HepG2 (cell line): Measurements from ENCODE around the gene TCF23. TPM values are rescaled to one million over a fixed set of nuclear protein-coding genes. Genes with fewer than 3 reads are reported as not detected.
A peak's percentile ranks its signal among the peaks of the same experiment; 100 is the strongest.

ENCODE experiments used
- ATAC-seq: fragments of 200-7000 bp; cut with Tn5 transposase; 3 replicates; pipeline ENCODE4 v1.9.1; 2020; ENCODE audit warnings: mild to moderate bottlenecking, moderate library complexity
- BruUV-seq: library from RNA; stranded (reverse); fragments of 400-500 nt; replicated peaks from 2 replicates; lab custom pipeline; 2021; lab: Mats Ljungman, UMichigan
- CTCF ChIA-PET: fragments of 300-600 bp; formaldehyde crosslinking; extraction: SDS; loops from one replicate; lab custom pipeline; 2021; ENCODE audit warnings: low total read pairs, inconsistent platforms, low intra/inter-chr PET ratio; lab: Yijun Ruan, JAX
- POLR2A ChIA-PET: fragments of 350-600 bp; sonication (Branson Sonifier 250); formaldehyde crosslinking; loops from one replicate; lab custom pipeline; 2020; ENCODE audit warnings: antibody characterized with exemption, inconsistent platforms; lab: Yijun Ruan, JAX
- DNase-seq: peaks from one replicate; pipeline ENCODE4 v3.0.0-alpha.2; 2015; ENCODE audit warnings: low spot score
- FAIRE-seq: peaks from 3 replicates; lab custom pipeline; 2011; peaks lifted over from hg19 to GRCh38; lab: Jason Lieb, UNC
- H2AFZ ChIP-seq: one replicate; pipeline ENCODE4 v1.6.1; 2011; ENCODE audit warnings: low read length, inconsistent platforms
- H3K27ac ChIP-seq: fragments of 300-600 bp; 3 replicates; pipeline ENCODE4 v1.8.0; 2011; ENCODE audit warnings: mixed run types, mild to moderate bottlenecking, mixed read lengths, low read length, inconsistent platforms; ENCODE audit not compliant: insufficient read depth; ENCODE audit errors: extremely low read length
- H3K27me3 ChIP-seq, 2 experiments: fragments of 200-600 bp in 1 of 2; 2 replicates in 1 of 2; 3 replicates in 1 of 2; pipeline versions ENCODE4 v1.6.0 to v1.8.0; 2011; ENCODE audit warnings: low read length in 2 of 2, mild to moderate bottlenecking in 2 of 2, moderate library complexity in 2 of 2, inconsistent platforms in 1 of 2; ENCODE audit not compliant: insufficient read depth in 2 of 2, control insufficient read depth in 1 of 2
- H3K36me3 ChIP-seq, 2 experiments: fragments of 200-600 bp in 1 of 2; replicated peaks in 1 of 2; 2 replicates in 1 of 2; 3 replicates in 1 of 2; pipeline versions ENCODE4 v1.5.1 to v1.8.0; 2011; ENCODE audit warnings: low read length in 2 of 2, inconsistent platforms in 1 of 2; ENCODE audit not compliant: insufficient read depth in 2 of 2, control insufficient read depth in 1 of 2
- H3K4me1 ChIP-seq: 2 replicates; pipeline ENCODE4 v1.5.1; 2012; ENCODE audit warnings: low read length, inconsistent platforms; ENCODE audit not compliant: insufficient read depth
- H3K4me2 ChIP-seq: 2 replicates; pipeline ENCODE4 v1.6.0; 2011; ENCODE audit warnings: low read depth, low read length, inconsistent platforms
- H3K4me3 ChIP-seq, 3 experiments: fragments of 200-600 bp in 1 of 3; sonication (generic), shearing (Covaris generic) in 1 of 3; replicated peaks in 1 of 3; 2 replicates each; pipeline ENCODE4 v1.5.1; 2011 to 2016; ENCODE audit warnings: low read length in 3 of 3, inconsistent platforms in 2 of 3, low read depth in 2 of 3, mild to moderate bottlenecking in 2 of 3, control low read depth in 1 of 3, mixed read lengths in 1 of 3; ENCODE audit not compliant: insufficient read depth in 1 of 3
- H3K79me2 ChIP-seq: one replicate; pipeline ENCODE4 v1.6.1; 2011; ENCODE audit warnings: low read length, inconsistent platforms; ENCODE audit not compliant: insufficient read depth
- H3K9ac ChIP-seq: 2 replicates; pipeline ENCODE4 v1.6.0; 2011; ENCODE audit warnings: mild to moderate bottlenecking, low read depth, low read length, inconsistent platforms; ENCODE audit not compliant: insufficient read depth
- H3K9me3 ChIP-seq: 2 replicates; pipeline ENCODE4 v1.5.1; 2012; ENCODE audit warnings: mild to moderate bottlenecking, low read length
- H4K20me1 ChIP-seq: 2 replicates; pipeline ENCODE4 v1.6.0; 2011; ENCODE audit warnings: inconsistent platforms, mild to moderate bottlenecking, low read length, moderate library complexity; ENCODE audit not compliant: insufficient read depth
- AGO2 ChIP-seq: fragments of 200-400 bp; formaldehyde crosslinking; optimal IDR thresholded peaks from 2 replicates; pipeline ENCODE3; 2017; ENCODE audit warnings: mild to moderate bottlenecking, low read depth, low read length, moderate library complexity
- PAF1 ChIP-seq: IDR thresholded peaks from 2 replicates; pipeline ENCODE4 v1.6.1; 2016; ENCODE audit warnings: missing genetic modification reagents, missing compliant biosample characterization
- RXRA ChIP-seq: sonication (generic); formaldehyde crosslinking; IDR thresholded peaks from 2 replicates; pipeline ENCODE4 v1.5.1; 2020; ENCODE audit warnings: missing genetic modification reagents
- ZBTB7A ChIP-seq: sonication (generic); formaldehyde crosslinking; IDR thresholded peaks from 2 replicates; pipeline ENCODE4 v1.8.0; 2022; ENCODE audit warnings: mild to moderate bottlenecking, missing genetic modification reagents
- ZFX ChIP-seq: sonication (generic); formaldehyde crosslinking; IDR thresholded peaks from 2 replicates; pipeline ENCODE4 v1.4.0; 2020; ENCODE audit warnings: mild to moderate bottlenecking, low read depth, missing genetic modification reagents, moderate library complexity
- ZNF737 ChIP-seq: sonication (generic); formaldehyde crosslinking; IDR thresholded peaks from 2 replicates; pipeline ENCODE4 v1.5.0; 2020; ENCODE audit warnings: missing genetic modification reagents, mild to moderate bottlenecking, borderline replicate concordance
- WGBS: methylation state at CpG from one replicate; pipeline ENCODE4 v1.1.6; 2017; ENCODE audit warnings: low lambda C conversion rate; 5-methylcytosine and 5-hydroxymethylcytosine counted together
- in situ Hi-C: cut with HindIII; loops from 2 replicates; pipeline ENCODE4 v1.10.0; 2017; ENCODE audit warnings: low pct_unique_long_range_greater_than_20kb; ENCODE audit not compliant: extremely low pct_ligation_motif_present
- intact Hi-C: fragments of 100-400 bp; cut with micrococcal nuclease; formaldehyde crosslinking; loops from one replicate; pipeline ENCODE4 v1.10.0; 2022; ENCODE audit not compliant: unreplicated experiment
- polyA plus RNA-seq, 8 experiments: library from polyadenylated mRNA; depleted of rRNA in 3 of 8; stranded (reverse) in 7 of 8; unstranded in 1 of 8; fragments of >200 nt; fragmentation: Illumina TruSeq in 4 of 8; extraction: Trizol in 4 of 8; gene quantifications; 2 replicates each; pipeline versions ENCODE4 v1.2.1 to v1.2.3, GENCODE V29; 2011 to 2016; ENCODE audit warnings: low read depth in 4 of 8, missing spikeins in 1 of 8, mixed read lengths in 1 of 8; ENCODE audit not compliant: insufficient read depth in 1 of 8
- total RNA-seq, 5 experiments: library from RNA; depleted of rRNA; stranded (reverse); fragments of >200 nt; fragmentation: Illumina TruSeq; extraction: Trizol; gene quantifications; 2 replicates each; pipeline ENCODE4 v1.2.3, GENCODE V29; 2016; ENCODE audit warnings: low read depth in 1 of 5
- TF ChIP-seq, protein P1 (sequence below): sonication (generic); formaldehyde crosslinking; IDR thresholded peaks from 2 replicates; pipeline ENCODE4 v1.5.1; 2020; ENCODE audit warnings: mild to moderate bottlenecking, missing genetic modification reagents, moderate library complexity
- TF ChIP-seq, protein P2 (sequence below): sonication (generic); formaldehyde crosslinking; IDR thresholded peaks from 2 replicates; pipeline ENCODE4 v1.4.0; 2020; ENCODE audit warnings: missing genetic modification reagents

TCF23 gene
- total and polyA plus RNA-seq, 2 of the 13 experiments (the other 11 are each of a cell fraction or from before 2014, with no cell fraction given), result 0.02 to 1.4 TPM

GRCh38 chr2:27099334-27099955, 49.4 kb upstream of the TCF23 start:
- no TSS peak for BruUV-seq

More at GRCh38 chr2:27099334-27099955, 49.4 kb upstream of the TCF23 start:
- TF ChIP-seq, protein P1, sequence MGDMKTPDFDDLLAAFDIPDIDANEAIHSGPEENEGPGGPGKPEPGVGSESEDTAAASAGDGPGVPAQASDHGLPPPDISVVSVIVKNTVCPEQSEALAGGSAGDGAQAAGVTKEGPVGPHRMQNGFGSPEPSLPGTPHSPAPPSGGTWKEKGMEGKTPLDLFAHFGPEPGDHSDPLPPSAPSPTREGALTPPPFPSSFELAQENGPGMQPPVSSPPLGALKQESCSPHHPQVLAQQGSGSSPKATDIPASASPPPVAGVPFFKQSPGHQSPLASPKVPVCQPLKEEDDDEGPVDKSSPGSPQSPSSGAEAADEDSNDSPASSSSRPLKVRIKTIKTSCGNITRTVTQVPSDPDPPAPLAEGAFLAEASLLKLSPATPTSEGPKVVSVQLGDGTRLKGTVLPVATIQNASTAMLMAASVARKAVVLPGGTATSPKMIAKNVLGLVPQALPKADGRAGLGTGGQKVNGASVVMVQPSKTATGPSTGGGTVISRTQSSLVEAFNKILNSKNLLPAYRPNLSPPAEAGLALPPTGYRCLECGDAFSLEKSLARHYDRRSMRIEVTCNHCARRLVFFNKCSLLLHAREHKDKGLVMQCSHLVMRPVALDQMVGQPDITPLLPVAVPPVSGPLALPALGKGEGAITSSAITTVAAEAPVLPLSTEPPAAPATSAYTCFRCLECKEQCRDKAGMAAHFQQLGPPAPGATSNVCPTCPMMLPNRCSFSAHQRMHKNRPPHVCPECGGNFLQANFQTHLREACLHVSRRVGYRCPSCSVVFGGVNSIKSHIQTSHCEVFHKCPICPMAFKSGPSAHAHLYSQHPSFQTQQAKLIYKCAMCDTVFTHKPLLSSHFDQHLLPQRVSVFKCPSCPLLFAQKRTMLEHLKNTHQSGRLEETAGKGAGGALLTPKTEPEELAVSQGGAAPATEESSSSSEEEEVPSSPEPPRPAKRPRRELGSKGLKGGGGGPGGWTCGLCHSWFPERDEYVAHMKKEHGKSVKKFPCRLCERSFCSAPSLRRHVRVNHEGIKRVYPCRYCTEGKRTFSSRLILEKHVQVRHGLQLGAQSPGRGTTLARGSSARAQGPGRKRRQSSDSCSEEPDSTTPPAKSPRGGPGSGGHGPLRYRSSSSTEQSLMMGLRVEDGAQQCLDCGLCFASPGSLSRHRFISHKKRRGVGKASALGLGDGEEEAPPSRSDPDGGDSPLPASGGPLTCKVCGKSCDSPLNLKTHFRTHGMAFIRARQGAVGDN, result peak; percentile 17; the same call in 1 of the 2 replicates
- TF ChIP-seq, protein P2, sequence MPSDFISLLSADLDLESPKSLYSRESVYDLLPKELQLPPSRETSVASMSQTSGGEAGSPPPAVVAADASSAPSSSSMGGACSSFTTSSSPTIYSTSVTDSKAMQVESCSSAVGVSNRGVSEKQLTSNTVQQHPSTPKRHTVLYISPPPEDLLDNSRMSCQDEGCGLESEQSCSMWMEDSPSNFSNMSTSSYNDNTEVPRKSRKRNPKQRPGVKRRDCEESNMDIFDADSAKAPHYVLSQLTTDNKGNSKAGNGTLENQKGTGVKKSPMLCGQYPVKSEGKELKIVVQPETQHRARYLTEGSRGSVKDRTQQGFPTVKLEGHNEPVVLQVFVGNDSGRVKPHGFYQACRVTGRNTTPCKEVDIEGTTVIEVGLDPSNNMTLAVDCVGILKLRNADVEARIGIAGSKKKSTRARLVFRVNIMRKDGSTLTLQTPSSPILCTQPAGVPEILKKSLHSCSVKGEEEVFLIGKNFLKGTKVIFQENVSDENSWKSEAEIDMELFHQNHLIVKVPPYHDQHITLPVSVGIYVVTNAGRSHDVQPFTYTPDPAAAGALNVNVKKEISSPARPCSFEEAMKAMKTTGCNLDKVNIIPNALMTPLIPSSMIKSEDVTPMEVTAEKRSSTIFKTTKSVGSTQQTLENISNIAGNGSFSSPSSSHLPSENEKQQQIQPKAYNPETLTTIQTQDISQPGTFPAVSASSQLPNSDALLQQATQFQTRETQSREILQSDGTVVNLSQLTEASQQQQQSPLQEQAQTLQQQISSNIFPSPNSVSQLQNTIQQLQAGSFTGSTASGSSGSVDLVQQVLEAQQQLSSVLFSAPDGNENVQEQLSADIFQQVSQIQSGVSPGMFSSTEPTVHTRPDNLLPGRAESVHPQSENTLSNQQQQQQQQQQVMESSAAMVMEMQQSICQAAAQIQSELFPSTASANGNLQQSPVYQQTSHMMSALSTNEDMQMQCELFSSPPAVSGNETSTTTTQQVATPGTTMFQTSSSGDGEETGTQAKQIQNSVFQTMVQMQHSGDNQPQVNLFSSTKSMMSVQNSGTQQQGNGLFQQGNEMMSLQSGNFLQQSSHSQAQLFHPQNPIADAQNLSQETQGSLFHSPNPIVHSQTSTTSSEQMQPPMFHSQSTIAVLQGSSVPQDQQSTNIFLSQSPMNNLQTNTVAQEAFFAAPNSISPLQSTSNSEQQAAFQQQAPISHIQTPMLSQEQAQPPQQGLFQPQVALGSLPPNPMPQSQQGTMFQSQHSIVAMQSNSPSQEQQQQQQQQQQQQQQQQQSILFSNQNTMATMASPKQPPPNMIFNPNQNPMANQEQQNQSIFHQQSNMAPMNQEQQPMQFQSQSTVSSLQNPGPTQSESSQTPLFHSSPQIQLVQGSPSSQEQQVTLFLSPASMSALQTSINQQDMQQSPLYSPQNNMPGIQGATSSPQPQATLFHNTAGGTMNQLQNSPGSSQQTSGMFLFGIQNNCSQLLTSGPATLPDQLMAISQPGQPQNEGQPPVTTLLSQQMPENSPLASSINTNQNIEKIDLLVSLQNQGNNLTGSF (CRISPR knock-in tag), result 0 out of 2 replicates have a peak, but pooled peaks have one; percentile 44
- no peak for TF ChIP-seq ZNF737 (CRISPR knock-in tag)
- peak; percentile 2; the same call in 1 of the 2 replicates for TF ChIP-seq ZFX
- TF ChIP-seq RXRA (CRISPR knock-in tag), result 0 out of 2 replicates have a peak, but pooled peaks have one; percentile 6
- TF ChIP-seq PAF1 (CRISPR knock-in tag), result 0 out of 2 replicates have a peak, but pooled peaks have one; percentile 29
- peak; percentile 71 for TF ChIP-seq AGO2
- no peak for TF ChIP-seq ZBTB7A (CRISPR knock-in tag)
- CTCF ChIA-PET, result interaction anchor here (1.1 to 3.3 kb wide), 6 partner anchors 13 to 204 kb away, joined by 3 to 43 read pairs (median 6); partner anchors contain the start of gene KHK
- 95% methylated on average over 11 of the region's 19 CpGs for WGBS
- no peak overlapping the region for H3K4me2 ChIP-seq
- peaks cover 6% of the 10 kb centered on the region for H3K79me2 ChIP-seq
- DNase-seq (no peak), ATAC-seq (no peak), FAIRE-seq (no peak)
- H3K36me3 ChIP-seq, result peaks cover 4 to 39% of the 10 kb centered on the region in 2 experiments
- POLR2A ChIA-PET, result no interaction called here
- peaks cover 27% of the 10 kb centered on the region for H3K4me1 ChIP-seq
- no peaks in the 10 kb centered on the region for H3K9me3 ChIP-seq
- no peak overlapping the region for H3K4me3 ChIP-seq
- in situ Hi-C loops, result loop anchor here (5.0 kb wide), 2 partner anchors 98 to 183 kb away; partner anchors contain the start of gene TRIM54
- H3K27me3 ChIP-seq, result no peaks in the 10 kb centered on the region
- no peak overlapping the region for H3K9ac ChIP-seq
- H2AFZ ChIP-seq, result no peak overlapping the region
- intact Hi-C loops, result loop anchor here (5.0 kb wide), 2 partner anchors 113 to 193 kb away; partner anchors contain the start of genes ATRAID and SLC5A6
- H4K20me1 ChIP-seq, result no peaks in the 10 kb centered on the region
- no peak overlapping the region for H3K27ac ChIP-seq
